Dedifferentiated amniotic fluid mesenchymal stem cell (primary cell): ENCODE data around the gene NFE2L1.
"Not testable (repeated sequence)": the region's sequence is repeated elsewhere in the genome, so short reads cannot be mapped to it uniquely, and the experiment has no call there.

Experiments used
- DNase-seq: peaks from one replicate; pipeline ENCODE4 v3.0.0-alpha.2; 2016; ENCODE audit errors: extremely low spot score

The NFE2L1 gene

GRCh38 chr17:48023400-48024148 lies 24.6 kb upstream of the NFE2L1 start:
- peak; percentile 80 for DNase-seq

- DNase-seq = peak; percentile 83
These were observed 23.8 kb upstream of the NFE2L1 start for GRCh38 chr17:48024149-48025039.

GRCh38 chr17:48025040-48025903 lies 22.9 kb upstream of the NFE2L1 start:
- peak; percentile 95 for DNase-seq

GRCh38 chr17:48025904-48026501 lies 22.2 kb upstream of the NFE2L1 start:
- DNase-seq = no peak

GRCh38 chr17:48026502-48027321 lies 21.4 kb upstream of the NFE2L1 start:
- DNase-seq = peak; percentile 95

- DNase-seq = no peak
These were observed 20.7 kb upstream of the NFE2L1 start for GRCh38 chr17:48027322-48027981.

- no peak for DNase-seq
These were observed 19.4 kb upstream of the NFE2L1 start for GRCh38 chr17:48028736-48029135.

GRCh38 chr17:48030531-48030930 lies 17.6 kb upstream of the NFE2L1 start:
- DNase-seq = no peak

- DNase-seq = no peak
These were observed 16.2 kb upstream of the NFE2L1 start for GRCh38 chr17:48031966-48032365.

GRCh38 chr17:48034734-48035133 lies 13.4 kb upstream of the NFE2L1 start:
- DNase-seq = not testable (repeated sequence)

- no peak for DNase-seq
These were observed 11.5 kb upstream of the NFE2L1 start for GRCh38 chr17:48036693-48037035.

GRCh38 chr17:48037036-48037837 lies 10.9 kb upstream of the NFE2L1 start, which contains the start of gene COPZ2:
COPZ2 (minus strand) TSS chr17:48037797; CDS start chr17:48037777, 20 bp downstream.
- no peak for DNase-seq

- no peak for DNase-seq
These were observed 10.3 kb upstream of the NFE2L1 start for GRCh38 chr17:48037838-48038323.

GRCh38 chr17:48038687-48039086 lies 9.5 kb upstream of the NFE2L1 start:
- DNase-seq = no peak

- DNase-seq = no peak
These were observed 5.0 kb upstream of the NFE2L1 start for GRCh38 chr17:48043176-48043575.

- no peak for DNase-seq
These were observed 3.3 kb upstream of the NFE2L1 start for GRCh38 chr17:48044851-48045250.

GRCh38 chr17:48045316-48046001 lies 2.7 kb upstream of the NFE2L1 start:
- DNase-seq = no peak

GRCh38 chr17:48046296-48046695 lies 1.9 kb upstream of the NFE2L1 start:
- DNase-seq = no peak
